ACC112 (cell line): ENCODE measurements around the gene ASPHD1.

Source experiments
- H2AFZ ChIP-seq: fragments of 200-600 bp; sonication (generic); one replicate; pipeline ENCODE4 v1.6.0; 2017; ENCODE audit warnings: antibody characterized with exemption, low read length; ENCODE audit not compliant: unreplicated experiment
- H3K27ac ChIP-seq: fragments of 200-600 bp; sonication (generic); 2 replicates; pipeline ENCODE4 v1.5.1; 2014; ENCODE audit warnings: low read depth, mild to moderate bottlenecking, antibody characterized with exemption, low read length, moderate library complexity
- H3K27me3 ChIP-seq: fragments of 200-600 bp; sonication (generic); 2 replicates; pipeline ENCODE4 v1.6.1; 2014; ENCODE audit warnings: mild to moderate bottlenecking, antibody characterized with exemption, low read length, moderate library complexity, mixed read lengths; ENCODE audit not compliant: insufficient read depth
- H3K36me3 ChIP-seq: fragments of 200-600 bp; sonication (generic); 2 replicates; pipeline ENCODE4 v1.6.1; 2016; ENCODE audit warnings: mild to moderate bottlenecking, antibody characterized with exemption, low read length, moderate library complexity, mixed read lengths; ENCODE audit not compliant: insufficient read depth
- H3K4me1 ChIP-seq: fragments of 200-600 bp; sonication (generic); one replicate; pipeline ENCODE4 v1.6.1; 2016; ENCODE audit warnings: low read length, mixed read lengths; ENCODE audit not compliant: insufficient read depth, unreplicated experiment, control insufficient read depth
- H3K4me3 ChIP-seq: fragments of 200-600 bp; sonication (generic); 2 replicates; pipeline ENCODE4 v1.5.1; 2014; ENCODE audit warnings: mild to moderate bottlenecking, low read depth, low read length
- H3K79me2 ChIP-seq: fragments of 200-600 bp; sonication (generic); one replicate; pipeline ENCODE4 v1.6.0; 2016; ENCODE audit warnings: low read length; ENCODE audit not compliant: control insufficient read depth, unreplicated experiment, insufficient read depth

Gene ASPHD1

DNA sequence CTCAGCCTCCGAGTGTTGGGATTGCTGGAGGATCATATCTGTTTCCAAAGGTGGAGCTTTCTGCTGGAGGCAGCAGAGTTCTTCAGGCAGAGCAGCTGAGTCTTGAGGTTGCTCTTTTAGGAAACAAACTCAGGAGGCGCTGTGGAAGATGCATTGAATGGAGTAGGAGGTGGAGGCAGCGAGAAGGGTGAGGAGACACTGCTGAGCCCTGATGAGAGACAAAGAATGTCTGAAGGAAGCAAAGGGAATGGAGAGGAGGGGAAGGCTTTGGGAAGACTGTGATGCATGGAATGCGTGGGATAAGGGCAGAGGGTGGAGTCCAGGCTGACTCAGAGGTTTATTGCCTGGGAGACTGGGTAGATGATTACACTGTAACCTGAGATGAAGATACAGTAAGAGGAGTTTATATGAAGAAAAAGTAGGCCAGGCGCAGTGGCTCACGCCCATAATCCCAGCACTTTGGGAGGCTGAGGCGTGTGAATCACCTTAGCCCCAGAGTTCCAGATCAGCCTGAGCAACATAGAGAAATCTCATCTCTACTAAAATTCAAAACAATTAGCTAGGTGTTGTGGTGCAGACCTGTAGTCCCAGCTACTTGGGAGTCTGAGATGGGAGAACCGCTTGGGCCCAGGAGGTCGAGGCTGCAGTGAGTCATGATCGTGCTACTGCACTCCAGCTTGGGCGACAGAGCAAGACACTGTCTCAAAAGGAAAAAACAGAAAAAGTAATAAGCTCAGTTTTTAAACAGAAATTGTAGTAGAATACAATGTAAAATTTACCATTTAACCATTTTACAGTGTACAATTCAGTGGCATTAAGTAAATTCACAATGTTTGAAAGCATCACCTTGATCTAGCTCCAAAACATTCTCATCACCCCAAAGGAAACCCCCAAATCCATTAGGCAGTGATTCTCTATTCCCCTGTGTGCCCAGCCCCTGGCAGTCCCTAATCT lies 43.8 kb downstream of the ASPHD1 start:
- H3K4me1 ChIP-seq: peaks cover 17% of the 10 kb centered on the region
- peak overlapping the region; percentile 35; the same call in 1 of the 2 replicates for H3K4me3 ChIP-seq
- H2AFZ ChIP-seq: peak overlapping the region; percentile 75
- H3K27ac ChIP-seq: peak overlapping the region; percentile 97
- H3K79me2 ChIP-seq: no peaks in the 10 kb centered on the region
- H3K36me3 ChIP-seq: no peaks in the 10 kb centered on the region
- H3K27me3 ChIP-seq: no peaks in the 10 kb centered on the region

DNA sequence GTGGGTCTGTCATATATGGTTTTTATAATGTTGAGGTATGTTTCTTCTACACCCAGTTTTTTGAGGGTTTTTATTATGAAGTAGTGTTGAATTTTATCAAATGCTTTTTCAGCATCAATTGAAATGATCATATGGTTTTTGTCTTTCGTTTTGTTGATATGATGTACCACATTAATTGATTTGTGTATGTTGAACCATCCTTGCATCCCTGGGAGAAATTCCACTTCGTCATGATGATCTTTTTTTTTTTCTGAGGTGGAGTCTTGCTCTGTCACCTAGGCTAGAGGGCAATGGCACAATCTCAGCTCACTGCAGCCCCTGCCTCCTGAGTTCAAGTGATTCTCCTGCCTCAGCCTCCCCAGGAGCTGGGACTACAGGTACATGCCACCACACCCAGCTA lies 47.6 kb downstream of the ASPHD1 start:
- H3K27me3 ChIP-seq: no peaks in the 10 kb centered on the region
- no peak overlapping the region for H3K4me3 ChIP-seq
- no peak overlapping the region for H3K27ac ChIP-seq
- H2AFZ ChIP-seq: no peak overlapping the region
- no peaks in the 10 kb centered on the region for H3K79me2 ChIP-seq
- peaks cover 17% of the 10 kb centered on the region for H3K4me1 ChIP-seq
- H3K36me3 ChIP-seq: no peaks in the 10 kb centered on the region

DNA sequence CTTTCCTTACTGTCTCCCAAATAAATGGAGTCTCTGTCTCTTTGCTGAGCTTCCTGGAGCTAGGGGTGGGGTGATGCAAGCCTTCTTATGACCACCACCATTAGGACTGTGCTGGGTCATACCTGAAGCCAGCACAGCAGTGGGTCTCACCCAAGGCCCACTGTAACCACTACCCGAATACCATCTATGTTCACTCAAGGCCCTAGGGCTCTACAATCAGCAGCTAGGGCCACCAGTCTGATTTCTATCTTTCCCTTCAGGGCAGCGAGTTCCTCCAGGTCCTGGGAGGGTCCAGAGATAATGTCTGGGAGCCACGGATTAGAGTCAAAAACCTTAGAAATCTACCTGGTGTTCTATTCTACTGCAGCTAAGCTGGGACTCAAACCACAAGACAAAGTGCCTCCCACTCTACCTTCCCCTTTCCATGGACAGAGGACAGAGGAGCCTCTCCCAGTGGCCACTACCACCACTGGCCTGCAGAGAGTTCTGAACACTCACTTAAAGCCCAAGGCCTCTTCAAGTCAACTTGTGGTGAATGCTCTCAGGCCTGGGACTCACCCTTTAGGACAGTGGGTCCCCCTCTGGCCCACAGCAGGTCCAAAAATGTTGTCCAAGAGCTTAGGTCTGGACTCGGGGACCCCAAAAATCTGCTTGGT lies 50.6 kb downstream of the ASPHD1 start:
- H3K4me3 ChIP-seq: no peak overlapping the region
- no peak overlapping the region for H3K27ac ChIP-seq
- H3K36me3 ChIP-seq: no peaks in the 10 kb centered on the region
- H3K27me3 ChIP-seq: no peaks in the 10 kb centered on the region
- no peak overlapping the region for H2AFZ ChIP-seq
- H3K4me1 ChIP-seq: no peaks in the 10 kb centered on the region
- no peaks in the 10 kb centered on the region for H3K79me2 ChIP-seq

DNA sequence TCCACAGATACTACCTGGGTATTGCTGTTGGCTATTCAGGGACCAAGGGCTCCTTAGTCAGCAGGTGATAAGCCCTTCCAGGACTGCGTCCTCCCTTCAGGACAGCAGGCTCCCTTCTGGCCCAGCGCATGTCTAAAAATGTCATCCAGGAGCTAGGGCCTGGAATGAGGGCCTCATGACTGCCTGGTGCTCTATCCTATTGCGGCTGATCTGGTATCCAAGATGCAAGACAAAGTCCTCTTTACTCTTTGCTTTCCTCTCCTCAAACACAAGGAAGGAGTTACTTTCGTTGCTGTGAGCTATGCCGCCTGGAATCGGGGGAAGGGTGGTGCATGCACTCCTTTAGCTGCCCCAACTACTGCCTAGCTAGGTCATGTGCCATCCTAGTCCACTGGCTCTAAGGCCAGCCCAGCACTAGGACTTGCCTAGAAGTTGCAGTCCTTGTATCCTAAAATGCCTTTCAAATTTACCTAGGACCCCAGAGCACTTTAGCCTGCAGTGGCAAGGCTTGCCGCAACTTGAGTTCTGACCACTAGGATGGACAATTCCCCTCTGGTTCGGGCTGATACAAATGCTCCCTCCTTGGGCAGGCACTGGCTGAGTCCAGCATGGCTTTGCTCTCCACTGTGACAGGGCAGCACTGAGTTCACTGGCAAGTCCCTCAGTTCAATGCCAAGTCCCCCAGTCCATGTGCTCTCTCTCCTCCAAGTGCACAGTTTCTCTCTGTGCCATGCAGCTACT lies 51.5 kb downstream of the ASPHD1 start:
- no peaks in the 10 kb centered on the region for H3K36me3 ChIP-seq
- no peaks in the 10 kb centered on the region for H3K4me1 ChIP-seq
- no peaks in the 10 kb centered on the region for H3K27me3 ChIP-seq
- H2AFZ ChIP-seq: no peak overlapping the region
- H3K79me2 ChIP-seq: no peaks in the 10 kb centered on the region
- no peak overlapping the region for H3K27ac ChIP-seq
- no peak overlapping the region for H3K4me3 ChIP-seq
